C4-2B (cell line): ENCODE results near the gene GNPTG.
A peak's percentile ranks its signal among the peaks of the same experiment; 100 is the strongest.

Source experiments
- H3K27ac ChIP-seq: fragments of 450-650 bp; 2 replicates; pipeline ENCODE4 v1.5.1; 2017
- CTCF ChIP-seq: fragments of 450-650 bp; conservative IDR thresholded peaks from 2 replicates; pipeline ENCODE4 v1.5.1; 2017; ENCODE audit warnings: mild to moderate bottlenecking
- ZFX ChIP-seq: fragments of 450-650 bp; IDR thresholded peaks from 2 replicates; pipeline ENCODE4 v1.6.1; 2017

GNPTG gene

GRCh38 chr16:1355591-1355990 lies 3.9 kb downstream of the GNPTG start:
- TF ChIP-seq ZFX: no peak
- TF ChIP-seq CTCF: no peak
- H3K27ac ChIP-seq: no peak overlapping the region

GRCh38 chr16:1356061-1356900 lies 4.5 kb downstream of the GNPTG start:
- TF ChIP-seq ZFX (no peak), CTCF (no peak)
- H3K27ac ChIP-seq: no peak overlapping the region

- H3K27ac ChIP-seq: no peak overlapping the region
- TF ChIP-seq ZFX (no peak), CTCF (no peak)
Observed at GRCh38 chr16:1357906-1358566, 6.3 kb downstream of the GNPTG start.

- TF ChIP-seq ZFX (no peak), CTCF (no peak)
- no peak overlapping the region for H3K27ac ChIP-seq
Observed at GRCh38 chr16:1361685-1362360, 10.1 kb downstream of the GNPTG start.

- TF ChIP-seq ZFX (no peak), CTCF (no peak)
- no peak overlapping the region for H3K27ac ChIP-seq
Observed at GRCh38 chr16:1362807-1363206, 11.1 kb downstream of the GNPTG start.

GRCh38 chr16:1363501-1364041 lies 11.8 kb downstream of the GNPTG start:
- no peak overlapping the region for H3K27ac ChIP-seq
- TF ChIP-seq CTCF (peak; percentile 92), ZFX (no peak)

- no peak for TF ChIP-seq CTCF
- TF ChIP-seq ZFX: no peak
- no peak overlapping the region for H3K27ac ChIP-seq
Observed at GRCh38 chr16:1364510-1364909, 12.8 kb downstream of the GNPTG start.
